ENCODE measurements around the gene NME9. TPM values are rescaled to one million over a fixed set of nuclear protein-coding genes. Genes with fewer than 3 reads are reported as not detected.

Gene NME9
- total RNA-seq, 4 donors from 2014 or later = 1.3 to 5.0 TPM; not detected in 2

DNA sequence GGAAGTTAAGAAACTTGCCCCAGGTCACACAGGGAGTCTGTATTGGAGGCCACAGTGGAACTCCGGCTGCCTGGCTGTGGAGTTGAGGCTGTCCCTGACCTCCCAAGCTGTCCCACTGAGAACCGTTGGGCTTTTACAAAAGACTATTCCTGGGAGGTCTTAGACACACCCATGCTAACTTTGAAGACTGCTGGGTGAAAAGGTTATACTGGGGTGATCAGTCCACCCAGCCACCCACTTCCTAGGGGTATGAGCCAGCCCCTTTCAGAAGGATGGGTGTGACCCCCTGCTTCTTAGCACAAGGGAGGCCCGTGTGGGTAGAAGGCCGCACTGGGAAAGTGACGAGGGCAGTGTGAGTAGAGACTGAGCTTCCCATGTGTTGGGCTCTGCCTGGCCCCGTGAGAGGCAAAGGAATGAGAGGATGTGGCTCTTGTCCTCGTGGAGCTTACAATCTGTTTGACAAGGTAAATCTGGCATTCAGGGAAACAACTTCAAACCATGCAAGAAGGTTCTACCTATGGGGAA, 37.7 kb upstream of the NME9 start:
- no peaks in the 10 kb centered on the region for H3K36me3 ChIP-seq
- peaks cover 0 to 13% of the 10 kb centered on the region in 2 donors for H3K4me1 ChIP-seq
- no peaks in the 10 kb centered on the region for H3K27me3 ChIP-seq
- TF ChIP-seq POLR2A (IDR thresholded peaks at IDR 0.05) = no peak
- DNase-seq = no peak
- H3K9me3 ChIP-seq = no peaks in the 10 kb centered on the region
- H3K27ac ChIP-seq = peak overlapping the region in 1 of 2 donors; percentile 18
- H3K4me3 ChIP-seq = no peak overlapping the region
- intact Hi-C loops (cut with DNase I; ENCODE audit: low total_unique reads) = no loop called here

DNA sequence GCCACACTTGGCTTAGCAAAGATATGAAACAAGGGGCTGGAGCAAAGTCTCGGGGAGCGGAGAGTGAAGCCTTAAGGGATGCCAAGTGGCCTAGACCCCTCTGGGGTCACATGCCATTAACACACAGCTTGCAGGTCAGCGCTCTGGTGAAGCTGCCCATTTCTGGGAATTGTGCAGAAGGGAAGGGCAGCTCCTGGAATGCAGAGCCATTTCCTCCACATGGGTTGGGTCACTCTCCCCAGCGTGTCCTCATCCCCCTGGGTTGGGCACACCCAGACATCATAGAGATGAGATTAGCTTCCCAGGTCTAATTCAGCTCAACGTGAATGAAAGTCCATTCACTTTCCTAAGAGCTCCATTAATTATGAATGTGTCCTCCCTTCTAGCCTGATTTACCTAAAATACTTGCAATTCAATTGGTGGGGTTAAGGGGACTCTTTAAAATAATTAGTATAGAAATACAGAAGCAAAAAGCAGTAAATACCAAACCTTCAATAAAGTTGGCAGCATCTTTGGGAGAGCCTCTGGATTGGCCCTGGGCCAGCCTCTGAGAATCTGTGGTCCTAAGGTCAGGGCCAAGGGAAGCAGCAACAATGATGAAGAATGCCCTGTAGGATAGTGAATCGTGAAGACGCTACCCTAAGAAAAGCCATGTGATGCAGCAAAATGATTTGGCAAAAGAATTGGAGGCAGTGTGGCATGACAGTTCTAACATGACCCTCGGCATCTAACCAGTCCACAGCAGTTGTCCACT, 36.5 kb upstream of the NME9 start:
- Histone ChIP-seq H3K9me3 (no peaks in the 10 kb centered on the region), H3K27ac (peak overlapping the region in 1 of 2 donors; percentile 24), H3K27me3 (no peaks in the 10 kb centered on the region), H3K4me3 (no peak overlapping the region), H3K36me3 (no peaks in the 10 kb centered on the region), H3K4me1 (peaks cover 0 to 13% of the 10 kb centered on the region in 2 donors)
- TF ChIP-seq POLR2A (IDR thresholded peaks at IDR 0.05) = no peak
- TF ChIP-seq, protein P1, sequence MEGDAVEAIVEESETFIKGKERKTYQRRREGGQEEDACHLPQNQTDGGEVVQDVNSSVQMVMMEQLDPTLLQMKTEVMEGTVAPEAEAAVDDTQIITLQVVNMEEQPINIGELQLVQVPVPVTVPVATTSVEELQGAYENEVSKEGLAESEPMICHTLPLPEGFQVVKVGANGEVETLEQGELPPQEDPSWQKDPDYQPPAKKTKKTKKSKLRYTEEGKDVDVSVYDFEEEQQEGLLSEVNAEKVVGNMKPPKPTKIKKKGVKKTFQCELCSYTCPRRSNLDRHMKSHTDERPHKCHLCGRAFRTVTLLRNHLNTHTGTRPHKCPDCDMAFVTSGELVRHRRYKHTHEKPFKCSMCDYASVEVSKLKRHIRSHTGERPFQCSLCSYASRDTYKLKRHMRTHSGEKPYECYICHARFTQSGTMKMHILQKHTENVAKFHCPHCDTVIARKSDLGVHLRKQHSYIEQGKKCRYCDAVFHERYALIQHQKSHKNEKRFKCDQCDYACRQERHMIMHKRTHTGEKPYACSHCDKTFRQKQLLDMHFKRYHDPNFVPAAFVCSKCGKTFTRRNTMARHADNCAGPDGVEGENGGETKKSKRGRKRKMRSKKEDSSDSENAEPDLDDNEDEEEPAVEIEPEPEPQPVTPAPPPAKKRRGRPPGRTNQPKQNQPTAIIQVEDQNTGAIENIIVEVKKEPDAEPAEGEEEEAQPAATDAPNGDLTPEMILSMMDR (IDR thresholded peaks at IDR 0.05) = no peak
- intact Hi-C loops (cut with DNase I; ENCODE audit: low total_unique reads) = no loop called here
- no peak for DNase-seq

DNA sequence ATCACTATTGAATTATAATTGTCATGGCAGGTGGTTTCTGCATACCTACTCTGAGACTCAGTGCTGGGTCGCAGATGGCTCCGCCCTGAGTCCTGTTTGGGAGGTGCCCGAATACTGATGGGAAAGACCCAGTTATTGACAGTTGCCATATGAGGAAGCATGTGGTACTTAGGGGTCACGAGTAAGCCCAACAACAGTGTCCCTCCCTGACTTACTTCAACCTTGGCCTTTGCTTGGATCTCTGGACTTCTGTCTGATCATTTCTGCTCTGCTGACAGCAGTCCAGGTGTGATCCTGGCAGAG, 35.6 kb upstream of the NME9 start:
- Histone ChIP-seq H3K27ac (no peak overlapping the region), H3K27me3 (no peaks in the 10 kb centered on the region), H3K9me3 (no peaks in the 10 kb centered on the region), H3K4me3 (no peak overlapping the region), H3K36me3 (no peaks in the 10 kb centered on the region), H3K4me1 (peaks cover 0 to 13% of the 10 kb centered on the region in 2 donors)
- DNase-seq = no peak
- TF ChIP-seq, protein P1 (IDR thresholded peaks at IDR 0.05) = no peak
- no peak for TF ChIP-seq POLR2A (IDR thresholded peaks at IDR 0.05)
- intact Hi-C loops (cut with DNase I; ENCODE audit: low total_unique reads) = no loop called here

DNA sequence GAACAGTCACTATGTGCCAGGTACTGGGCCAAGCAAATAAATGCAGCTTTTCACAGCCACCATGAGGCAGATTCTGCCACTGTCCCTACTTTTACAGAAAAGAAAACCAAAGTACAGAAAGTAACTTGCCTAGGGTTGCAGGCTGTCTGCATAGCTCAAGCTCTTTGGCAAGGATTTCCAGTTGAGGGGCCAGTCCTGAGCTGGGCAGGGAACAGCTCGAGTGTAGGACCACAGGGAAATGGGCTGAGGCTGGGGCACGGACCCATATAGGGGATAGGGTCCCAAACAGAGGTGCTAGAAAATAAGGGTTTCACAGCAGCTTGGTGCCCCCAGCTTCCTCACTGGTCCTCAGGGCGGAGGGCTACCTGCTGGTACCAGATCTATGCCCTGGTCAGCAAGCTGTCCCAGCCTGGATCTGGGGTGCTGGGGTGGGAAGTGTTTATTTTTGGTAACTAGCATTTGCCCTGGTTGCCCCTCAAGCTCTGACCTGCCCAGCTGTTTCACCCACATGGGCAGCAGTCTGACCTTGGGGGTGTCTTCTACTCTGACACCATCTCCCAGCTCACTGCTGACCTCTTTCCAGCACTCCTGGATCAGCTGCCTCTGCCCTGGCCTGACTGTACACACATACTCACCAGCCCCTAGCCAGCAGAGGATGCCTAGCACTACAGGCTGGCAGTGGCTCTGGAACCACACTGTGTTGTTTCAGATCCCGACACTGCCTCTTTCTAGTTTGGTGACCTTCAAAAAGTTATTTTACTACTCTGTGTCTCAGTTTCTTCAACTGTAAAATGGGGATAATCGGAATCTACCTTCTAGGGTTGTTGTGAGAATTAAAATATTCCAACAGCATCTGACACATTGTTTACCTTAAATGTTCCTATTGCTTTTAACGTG, 35.0 kb upstream of the NME9 start:
- no peaks in the 10 kb centered on the region for H3K36me3 ChIP-seq
- no peaks in the 10 kb centered on the region for H3K27me3 ChIP-seq
- DNase-seq = no peak
- H3K27ac ChIP-seq = no peak overlapping the region
- H3K4me3 ChIP-seq = no peak overlapping the region
- H3K9me3 ChIP-seq = no peaks in the 10 kb centered on the region
- TF ChIP-seq, protein P1 (IDR thresholded peaks at IDR 0.05) = no peak
- TF ChIP-seq POLR2A (IDR thresholded peaks at IDR 0.05) = no peak
- H3K4me1 ChIP-seq = peaks cover 0 to 13% of the 10 kb centered on the region in 2 donors
- intact Hi-C loops (cut with DNase I; ENCODE audit: low total_unique reads) = no loop called here

DNA sequence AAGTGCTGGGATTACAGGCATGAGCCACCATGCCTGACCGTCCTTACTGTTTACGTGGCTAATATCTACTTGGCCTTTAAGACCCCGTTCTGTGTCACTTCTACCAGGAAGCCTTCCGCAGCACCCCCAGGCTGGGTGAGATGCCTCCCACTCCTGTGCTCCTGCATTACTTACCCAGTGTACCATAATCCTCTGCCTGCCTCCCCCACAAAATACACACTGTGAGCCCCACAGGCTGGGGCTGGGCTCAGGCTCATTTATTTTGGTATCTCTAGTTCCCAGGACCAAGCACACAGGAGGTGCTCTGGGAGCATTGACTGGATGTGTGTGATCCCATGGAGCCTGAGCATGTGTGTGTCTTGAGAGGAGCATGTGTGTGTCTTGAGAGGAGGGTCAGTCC, 33.7 kb upstream of the NME9 start:
- no peaks in the 10 kb centered on the region for H3K27me3 ChIP-seq
- DNase-seq = no peak
- no peak overlapping the region for H3K27ac ChIP-seq
- intact Hi-C loops (cut with DNase I; ENCODE audit: low total_unique reads) = no loop called here
- H3K4me1 ChIP-seq = peaks cover 0 to 13% of the 10 kb centered on the region in 2 donors
- H3K9me3 ChIP-seq = no peaks in the 10 kb centered on the region
- H3K36me3 ChIP-seq = no peaks in the 10 kb centered on the region
- TF ChIP-seq, protein P1 (IDR thresholded peaks at IDR 0.05) = no peak
- TF ChIP-seq POLR2A (IDR thresholded peaks at IDR 0.05) = no peak
- no peak overlapping the region for H3K4me3 ChIP-seq

All from uterus (tissue), 4 donors.